ENCODE data around the gene KCNQ2. TPM values are rescaled to one million over a fixed set of nuclear protein-coding genes. Genes with fewer than 3 reads are reported as not detected.

The KCNQ2 gene
- total and polyA plus RNA-seq, 12 donors: 0.03 to 3.8 (median 1.4) TPM; not detected in 7

DNA sequence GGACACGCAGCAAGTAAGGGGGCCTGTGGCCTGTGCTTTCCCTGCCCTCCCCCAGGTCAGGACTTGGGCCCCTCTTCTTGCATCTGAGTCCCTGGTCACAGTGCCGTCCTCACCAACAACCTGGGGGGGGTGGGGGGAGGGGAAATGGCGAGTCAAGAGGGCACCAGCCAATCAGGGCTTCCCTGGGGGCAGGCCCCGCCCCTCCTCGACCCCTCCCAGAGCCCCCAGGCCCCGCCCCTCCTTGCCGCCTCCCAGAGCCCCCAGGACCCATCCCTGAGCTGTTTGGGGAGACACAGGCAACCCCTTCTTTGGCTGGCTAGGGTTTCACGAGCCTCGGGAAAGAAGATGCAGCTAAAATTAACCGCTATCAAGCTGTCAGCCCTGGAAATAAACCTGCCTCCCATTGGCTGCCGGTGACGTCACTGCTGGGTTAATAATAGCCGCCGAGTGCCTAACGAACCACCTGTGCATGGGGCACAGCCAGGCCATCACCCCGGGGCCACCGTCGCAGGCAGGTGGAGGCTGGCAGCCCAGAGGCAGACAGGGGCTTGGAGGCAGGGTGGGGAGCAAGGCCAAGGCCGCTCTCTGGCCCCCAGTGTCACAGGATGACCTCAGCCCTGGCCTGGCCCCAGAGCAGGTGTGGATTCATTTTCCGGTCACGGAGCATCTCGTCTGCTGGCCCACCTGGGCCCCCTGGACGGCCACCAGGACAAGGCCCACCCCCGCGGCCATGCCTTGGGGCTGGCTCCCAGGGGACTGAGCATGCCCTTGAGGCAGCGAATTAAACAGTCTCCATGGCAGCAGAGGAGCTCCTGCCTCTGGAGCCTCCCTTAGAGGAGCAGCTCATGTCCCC is 29.6 kb upstream of the KCNQ2 start:
- intact Hi-C loops (cut with DNase I): no loop called here
- H3K27ac ChIP-seq: peak overlapping the region; percentile 60 to 98 (median 88)
- peaks cover 6 to 42% (median 30%) of the 10 kb centered on the region in 9 donors for H3K4me1 ChIP-seq
- DNase-seq: peak; percentile 71 to 85
- peaks cover 0 to 25% (median 0%) of the 10 kb centered on the region in 11 donors for H3K9me3 ChIP-seq
- ATAC-seq: peak; percentile 37 to 73 (median 52)
- TF ChIP-seq, protein P1, sequence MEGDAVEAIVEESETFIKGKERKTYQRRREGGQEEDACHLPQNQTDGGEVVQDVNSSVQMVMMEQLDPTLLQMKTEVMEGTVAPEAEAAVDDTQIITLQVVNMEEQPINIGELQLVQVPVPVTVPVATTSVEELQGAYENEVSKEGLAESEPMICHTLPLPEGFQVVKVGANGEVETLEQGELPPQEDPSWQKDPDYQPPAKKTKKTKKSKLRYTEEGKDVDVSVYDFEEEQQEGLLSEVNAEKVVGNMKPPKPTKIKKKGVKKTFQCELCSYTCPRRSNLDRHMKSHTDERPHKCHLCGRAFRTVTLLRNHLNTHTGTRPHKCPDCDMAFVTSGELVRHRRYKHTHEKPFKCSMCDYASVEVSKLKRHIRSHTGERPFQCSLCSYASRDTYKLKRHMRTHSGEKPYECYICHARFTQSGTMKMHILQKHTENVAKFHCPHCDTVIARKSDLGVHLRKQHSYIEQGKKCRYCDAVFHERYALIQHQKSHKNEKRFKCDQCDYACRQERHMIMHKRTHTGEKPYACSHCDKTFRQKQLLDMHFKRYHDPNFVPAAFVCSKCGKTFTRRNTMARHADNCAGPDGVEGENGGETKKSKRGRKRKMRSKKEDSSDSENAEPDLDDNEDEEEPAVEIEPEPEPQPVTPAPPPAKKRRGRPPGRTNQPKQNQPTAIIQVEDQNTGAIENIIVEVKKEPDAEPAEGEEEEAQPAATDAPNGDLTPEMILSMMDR (IDR thresholded peaks at IDR 0.05): no peak
- 12 to 13% methylated on average over 26 of the region's 26 CpGs for WGBS, 2 donors
- H3K4me3 ChIP-seq: no peak overlapping the region
- no peaks in the 10 kb centered on the region for H3K36me3 ChIP-seq
- H3K27me3 ChIP-seq: peaks cover 0 to 47% (median 39%) of the 10 kb centered on the region in 7 donors

DNA sequence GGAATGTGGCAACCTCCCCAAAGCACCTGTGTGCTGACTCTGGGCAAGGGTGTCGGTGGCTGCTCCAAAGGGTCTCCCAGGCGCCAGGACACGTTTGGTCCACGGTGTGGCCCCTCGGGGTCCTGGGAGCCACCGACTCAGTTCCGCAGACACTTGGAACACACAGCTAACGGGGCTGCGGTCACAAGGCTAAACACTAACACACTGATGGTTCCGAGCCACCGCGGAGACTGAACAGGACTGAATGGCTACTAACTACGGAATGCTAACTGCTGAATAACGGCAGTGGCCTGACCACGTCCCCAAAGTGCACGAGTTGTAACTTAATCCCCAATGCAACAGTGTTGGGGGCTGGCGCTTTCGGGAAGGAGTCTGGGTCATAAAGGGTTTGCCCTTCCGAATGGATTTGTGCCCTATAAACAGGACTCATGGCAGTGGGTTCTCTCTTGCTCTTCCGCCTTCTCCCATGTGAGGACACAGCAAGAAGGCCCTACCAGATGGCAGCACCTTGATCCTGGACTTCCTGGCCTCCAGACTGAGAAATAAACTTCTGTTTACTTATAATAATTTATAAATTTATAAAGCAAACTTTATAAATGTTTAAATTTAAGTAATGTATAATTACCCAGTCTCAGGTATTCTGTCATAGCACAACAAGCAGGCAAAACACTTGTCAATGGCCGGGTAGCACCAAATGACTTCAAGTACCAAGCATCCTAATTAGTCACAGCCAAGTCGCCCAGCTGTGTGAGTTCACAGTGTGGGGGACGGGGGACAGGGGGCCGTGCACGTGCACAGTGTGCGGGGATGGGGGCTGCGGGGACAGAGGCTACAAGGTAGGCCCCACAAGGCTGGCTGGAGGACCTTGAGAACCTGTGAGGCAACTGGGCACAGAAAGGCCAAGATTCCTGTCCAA is 28.7 kb upstream of the KCNQ2 start:
- ATAC-seq: peak in 1 of 8 donors; percentile 5
- TF ChIP-seq, protein P1 (IDR thresholded peaks at IDR 0.05): no peak
- no peak for DNase-seq
- H3K27me3 ChIP-seq: peaks cover 0 to 56% (median 44%) of the 10 kb centered on the region in 7 donors
- H3K4me3 ChIP-seq: no peak overlapping the region
- no peaks in the 10 kb centered on the region for H3K36me3 ChIP-seq
- peaks cover 0 to 22% (median 0%) of the 10 kb centered on the region in 11 donors for H3K9me3 ChIP-seq
- peak overlapping the region; percentile 60 to 98 (median 88) for H3K27ac ChIP-seq
- 68 to 70% methylated on average over 27 of the region's 27 CpGs for WGBS, 2 donors
- H3K4me1 ChIP-seq: peaks cover 10 to 51% (median 37%) of the 10 kb centered on the region in 9 donors
- intact Hi-C loops (cut with DNase I): no loop called here

DNA sequence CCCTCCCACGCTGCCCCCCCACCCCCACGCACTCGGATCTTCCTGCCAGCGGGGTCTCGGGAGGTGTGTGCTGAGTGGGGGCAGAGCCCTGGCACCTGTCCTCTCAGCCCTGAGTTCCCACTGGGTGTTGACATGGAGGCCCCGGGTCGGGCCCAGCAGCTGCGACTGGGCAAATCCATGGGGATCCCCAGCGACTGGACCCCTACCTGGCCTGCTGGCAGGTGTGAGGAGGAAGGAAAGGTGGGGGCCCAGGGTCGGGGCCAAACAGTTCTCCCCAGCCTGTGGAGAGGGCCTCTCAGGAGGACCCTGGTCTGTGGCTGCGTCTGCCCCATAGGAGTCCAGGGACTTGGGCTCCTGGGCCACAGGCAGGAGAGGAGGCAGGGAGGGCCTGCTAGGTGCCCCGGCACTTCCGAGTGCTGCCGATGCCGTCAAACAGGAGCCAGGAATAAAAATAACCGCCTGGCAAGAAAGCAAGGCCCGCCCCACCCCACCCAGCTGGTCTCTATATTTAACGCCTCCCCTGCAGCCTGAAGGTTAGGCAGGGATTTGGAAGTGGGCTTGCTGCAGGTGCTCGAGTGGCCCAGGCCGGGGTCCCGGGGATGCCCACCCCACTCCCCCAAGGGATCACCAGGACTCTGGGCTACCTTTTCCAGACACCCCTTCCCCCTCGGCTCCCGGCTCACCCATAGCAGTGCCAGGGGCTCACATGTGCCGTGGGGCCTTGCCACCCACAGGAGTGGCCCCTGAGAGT is 27.9 kb upstream of the KCNQ2 start:
- 38 to 55% methylated on average over 24 of the region's 24 CpGs for WGBS, 2 donors
- TF ChIP-seq, protein P1 (IDR thresholded peaks at IDR 0.05): no peak
- ATAC-seq (peak; percentile 20 to 58 (median 50)), DNase-seq (no peak)
- Histone ChIP-seq H3K4me3 (peak overlapping the region in 2 of 10 donors; percentile 21 to 24), H3K4me1 (peaks cover 10 to 59% (median 45%) of the 10 kb centered on the region in 9 donors), H3K9me3 (peaks cover 0 to 14% (median 0%) of the 10 kb centered on the region in 11 donors), H3K27ac (peak overlapping the region; percentile 60 to 98 (median 88)), H3K27me3 (peaks cover 0 to 62% (median 44%) of the 10 kb centered on the region in 7 donors), H3K36me3 (peaks cover 0 to 6% (median 0%) of the 10 kb centered on the region in 9 donors)
- intact Hi-C loops (cut with DNase I): no loop called here

Measured in heart right ventricle (tissue), 16 donors.